K562 (cell line): ENCODE data around the gene ZNF709. TPM values are rescaled to one million over a fixed set of nuclear protein-coding genes. Genes with fewer than 3 reads are reported as not detected.
A peak's percentile ranks its signal among the peaks of the same experiment; 100 is the strongest.

Source experiments
- ARID1B ChIP-seq: fragments of 450-650 bp; IDR thresholded peaks from 2 replicates; pipeline ENCODE4 v1.6.1; 2016; ENCODE audit warnings: antibody characterized with exemption, mild to moderate bottlenecking, inconsistent platforms
- ATF7 ChIP-seq: fragments of 450-650 bp; IDR thresholded peaks from 2 replicates; pipeline ENCODE4 v1.7.1; 2014; ENCODE audit warnings: mild to moderate bottlenecking, moderate library complexity
- CBFA2T3 ChIP-seq: fragments of 450-650 bp; IDR thresholded peaks from 2 replicates; pipeline ENCODE4 v1.6.1; 2017
- CCAR2 ChIP-seq: fragments of 200-400 bp; formaldehyde crosslinking; IDR thresholded peaks from 2 replicates; pipeline ENCODE4 v1.6.1; 2017; ENCODE audit warnings: mild to moderate bottlenecking, low read depth, low read length
- DACH1 ChIP-seq: fragments of 450-650 bp; IDR thresholded peaks from 2 replicates; pipeline ENCODE4 v1.6.1; 2018; ENCODE audit not compliant: partially characterized antibody
- FOXK2 ChIP-seq, 2 experiments: fragments of 450-650 bp; IDR thresholded peaks in 1 of 2; conservative IDR thresholded peaks in 1 of 2; 2 replicates each; pipeline ENCODE4 v1.6.1; 2016; ENCODE audit warnings: low read depth in 2 of 2, mild to moderate bottlenecking in 1 of 2
- HCFC1 ChIP-seq: IDR thresholded peaks from 2 replicates; pipeline ENCODE4 v1.6.1; 2012; ENCODE audit warnings: low read depth, low read length, improper control_type of control experiment
- JUND ChIP-seq, 2 experiments: IDR thresholded peaks; 2 replicates in 1 of 2; 3 replicates in 1 of 2; pipeline ENCODE4 v1.6.1; 2011; ENCODE audit warnings: borderline replicate concordance in 2 of 2, low read depth in 2 of 2, low read length in 2 of 2, improper control_type of control experiment in 1 of 2, missing biosample characterization in 1 of 2, missing genetic modification characterization in 1 of 2, missing genetic modification reagents in 1 of 2
- LEF1 ChIP-seq: fragments of 450-650 bp; IDR thresholded peaks from 2 replicates; pipeline ENCODE4 v1.6.1; 2016; ENCODE audit warnings: mild to moderate bottlenecking
- MEF2D ChIP-seq: conservative IDR thresholded peaks from 2 replicates; pipeline ENCODE4 v1.6.1; 2016; ENCODE audit warnings: low read depth, missing genetic modification characterization, missing compliant biosample characterization
- NCOA2 ChIP-seq, 2 experiments: fragments of 450-650 bp; IDR thresholded peaks; 2 replicates each; pipeline ENCODE4 v1.6.1; 2018; ENCODE audit warnings: mild to moderate bottlenecking in 2 of 2, moderate library complexity in 1 of 2; ENCODE audit not compliant: partially characterized antibody in 2 of 2
- RBM17 ChIP-seq: fragments of 200-400 bp; formaldehyde crosslinking; IDR thresholded peaks from 2 replicates; pipeline ENCODE4 v1.6.1; 2017; ENCODE audit warnings: low read depth, mild to moderate bottlenecking, low read length, borderline replicate concordance
- RBM34 ChIP-seq: fragments of 200-400 bp; formaldehyde crosslinking; IDR thresholded peaks from 2 replicates; pipeline ENCODE4 v1.6.1; 2018; ENCODE audit warnings: low read length, borderline replicate concordance; ENCODE audit not compliant: insufficient read depth
- SMARCA4 ChIP-seq: fragments of 450-650 bp; IDR thresholded peaks from 2 replicates; pipeline ENCODE4 v1.6.1; 2016
- SMARCC2 ChIP-seq: fragments of 450-650 bp; IDR thresholded peaks from 2 replicates; pipeline ENCODE4 v1.6.1; 2017; ENCODE audit warnings: antibody characterized with exemption, moderate library complexity, mild to moderate bottlenecking, low read depth
- TAF9B ChIP-seq: fragments of 450-650 bp; IDR thresholded peaks from 2 replicates; pipeline ENCODE4 v1.6.1; 2018; ENCODE audit warnings: mild to moderate bottlenecking; ENCODE audit not compliant: partially characterized antibody
- YY1 ChIP-seq, 3 experiments: IDR thresholded peaks; 2 replicates each; pipeline ENCODE4 v1.6.1; 2011; ENCODE audit warnings: low read length in 2 of 3, mild to moderate bottlenecking in 2 of 3, moderate library complexity in 2 of 3, borderline replicate concordance in 1 of 3, control low read depth in 1 of 3, low read depth in 1 of 3; ENCODE audit not compliant: insufficient read depth in 3 of 3, insufficient replicate concordance in 2 of 3, control insufficient read depth in 1 of 3, insufficient read length in 1 of 3; ENCODE audit errors: extremely low read depth in 1 of 3
- ZNF165 ChIP-seq: fragments of 250-450 bp; sonication (Bioruptor Pico); IDR thresholded peaks from 2 replicates; pipeline ENCODE4 v1.4.0; 2020; ENCODE audit warnings: borderline replicate concordance
- ZNF212 ChIP-seq: fragments of 450-650 bp; formaldehyde crosslinking; IDR thresholded peaks from 2 replicates; pipeline ENCODE4 v1.4.0; 2020; ENCODE audit warnings: mild to moderate bottlenecking
- ZNF507 ChIP-seq: conservative IDR thresholded peaks from 2 replicates; pipeline ENCODE4 v1.6.1; 2017; ENCODE audit warnings: missing genetic modification characterization, missing compliant biosample characterization
- polyA plus RNA-seq, 8 experiments: library from polyadenylated mRNA; depleted of rRNA in 4 of 8; stranded (reverse) in 5 of 8; unstranded in 3 of 8; fragments of >200 nt; fragmentation: Nextera tagmentation in 2 of 8; fragmentation: Illumina TruSeq in 1 of 8; extraction: Ambion mirVana in 2 of 8; extraction: Trizol in 1 of 8; gene quantifications; 2 replicates each; pipeline versions ENCODE4 v1.2.1 to v1.2.3, GENCODE V29; 2011 to 2014; ENCODE audit warnings: inconsistent platforms in 1 of 8, missing spikeins in 1 of 8
- total RNA-seq, 7 experiments: library from RNA; depleted of rRNA in 6 of 7; stranded (reverse); fragments of >200 nt in 6 of 7; fragmentation: Illumina TruSeq in 2 of 7; extraction: Trizol in 2 of 7; gene quantifications; 2 replicates each; pipeline versions ENCODE4 v1.2.1 to v1.2.3, GENCODE V29; 2011 to 2021; ENCODE audit warnings: low replicate concordance in 1 of 7
- TF ChIP-seq, protein P1 (sequence below), 2 experiments: fragments of 450-650 bp in 1 of 2; sonication (generic) in 1 of 2; formaldehyde crosslinking in 1 of 2; IDR thresholded peaks in 1 of 2; conservative IDR thresholded peaks in 1 of 2; 2 replicates each; pipeline versions ENCODE4 v1.6.1 to v1.8.1; 2016 to 2023; ENCODE audit warnings: mild to moderate bottlenecking in 2 of 2, moderate library complexity in 2 of 2, inconsistent platforms in 1 of 2, missing genetic modification reagents in 1 of 2
- TF ChIP-seq, protein P2 (sequence below): sonication (generic); formaldehyde crosslinking; IDR thresholded peaks from 2 replicates; pipeline ENCODE4 v1.8.0; 2023; ENCODE audit warnings: mild to moderate bottlenecking, missing genetic modification reagents

The ZNF709 gene
- total and polyA plus RNA-seq, 9 of the 15 experiments (the other 6 are each of a cell fraction or from before 2014, with no cell fraction given): 0.07 to 0.69 (median 0.18) TPM

GRCh38 chr19:12411893-12412292 lies 72.7 kb downstream of the ZNF709 start (continued):
- TF ChIP-seq, protein P1, sequence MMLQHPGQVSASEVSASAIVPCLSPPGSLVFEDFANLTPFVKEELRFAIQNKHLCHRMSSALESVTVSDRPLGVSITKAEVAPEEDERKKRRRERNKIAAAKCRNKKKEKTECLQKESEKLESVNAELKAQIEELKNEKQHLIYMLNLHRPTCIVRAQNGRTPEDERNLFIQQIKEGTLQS (IDR thresholded peaks at IDR 0.05): peak; percentile 60; the same call in 1 of the 2 replicates
- TF ChIP-seq, protein P1 (CRISPR knock-in tag; conservative IDR thresholded peaks at IDR 0.05): no peak
- no peak for TF ChIP-seq RBM17
- peak; percentile 88 for TF ChIP-seq ARID1B
- no peak for TF ChIP-seq ZNF165 (CRISPR knock-in tag)
- no peak for TF ChIP-seq SMARCC2
- peak; percentile 83 for TF ChIP-seq CBFA2T3
- TF ChIP-seq ATF7: peak; percentile 58; the same call in 1 of the 2 replicates
- TF ChIP-seq RBM34: no peak
- TF ChIP-seq MEF2D (tag): no peak
- TF ChIP-seq ZNF507 (tag): no peak
- TF ChIP-seq NCOA2 (IDR thresholded peaks at IDR 0.05; ENCODE audit: partially characterized antibody in 2 of 2): no peak
- TF ChIP-seq LEF1: 0 out of 2 replicates have a peak, but pooled peaks have one; percentile 30
- TF ChIP-seq, protein P2, sequence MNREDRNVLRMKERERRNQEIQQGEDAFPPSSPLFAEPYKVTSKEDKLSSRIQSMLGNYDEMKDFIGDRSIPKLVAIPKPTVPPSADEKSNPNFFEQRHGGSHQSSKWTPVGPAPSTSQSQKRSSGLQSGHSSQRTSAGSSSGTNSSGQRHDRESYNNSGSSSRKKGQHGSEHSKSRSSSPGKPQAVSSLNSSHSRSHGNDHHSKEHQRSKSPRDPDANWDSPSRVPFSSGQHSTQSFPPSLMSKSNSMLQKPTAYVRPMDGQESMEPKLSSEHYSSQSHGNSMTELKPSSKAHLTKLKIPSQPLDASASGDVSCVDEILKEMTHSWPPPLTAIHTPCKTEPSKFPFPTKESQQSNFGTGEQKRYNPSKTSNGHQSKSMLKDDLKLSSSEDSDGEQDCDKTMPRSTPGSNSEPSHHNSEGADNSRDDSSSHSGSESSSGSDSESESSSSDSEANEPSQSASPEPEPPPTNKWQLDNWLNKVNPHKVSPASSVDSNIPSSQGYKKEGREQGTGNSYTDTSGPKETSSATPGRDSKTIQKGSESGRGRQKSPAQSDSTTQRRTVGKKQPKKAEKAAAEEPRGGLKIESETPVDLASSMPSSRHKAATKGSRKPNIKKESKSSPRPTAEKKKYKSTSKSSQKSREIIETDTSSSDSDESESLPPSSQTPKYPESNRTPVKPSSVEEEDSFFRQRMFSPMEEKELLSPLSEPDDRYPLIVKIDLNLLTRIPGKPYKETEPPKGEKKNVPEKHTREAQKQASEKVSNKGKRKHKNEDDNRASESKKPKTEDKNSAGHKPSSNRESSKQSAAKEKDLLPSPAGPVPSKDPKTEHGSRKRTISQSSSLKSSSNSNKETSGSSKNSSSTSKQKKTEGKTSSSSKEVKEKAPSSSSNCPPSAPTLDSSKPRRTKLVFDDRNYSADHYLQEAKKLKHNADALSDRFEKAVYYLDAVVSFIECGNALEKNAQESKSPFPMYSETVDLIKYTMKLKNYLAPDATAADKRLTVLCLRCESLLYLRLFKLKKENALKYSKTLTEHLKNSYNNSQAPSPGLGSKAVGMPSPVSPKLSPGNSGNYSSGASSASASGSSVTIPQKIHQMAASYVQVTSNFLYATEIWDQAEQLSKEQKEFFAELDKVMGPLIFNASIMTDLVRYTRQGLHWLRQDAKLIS: no peak
- peak; percentile 74; the same call in 1 of the 2 replicates for TF ChIP-seq SMARCA4
- TF ChIP-seq FOXK2 (conservative IDR thresholded peaks at IDR 0.05 in 1 of 2, IDR thresholded peaks at IDR 0.05 in 1 of 2; ENCODE audit: low read depth in 2 of 2): peak; percentile 28 to 48; a peak in 2 of 4 replicates
- TF ChIP-seq YY1 (IDR thresholded peaks at IDR 0.05; ENCODE audit: borderline replicate concordance in 1 of 3, control insufficient read depth in 1 of 3, extremely low read depth in 1 of 3, insufficient read depth in 3 of 3, insufficient read length in 1 of 3, insufficient replicate concordance in 2 of 3, low read depth in 1 of 3, low read length in 2 of 3): no peak
- no peak for TF ChIP-seq DACH1
- TF ChIP-seq ZNF212 (CRISPR knock-in tag): no peak
- peak; percentile 56; the same call in 1 of the 2 replicates for TF ChIP-seq JUND (IDR thresholded peaks at IDR 0.05; ENCODE audit: borderline replicate concordance, low read depth, low read length)
- no peak for TF ChIP-seq JUND (tag; IDR thresholded peaks at IDR 0.05; ENCODE audit: borderline replicate concordance, low read depth, low read length)
- no peak for TF ChIP-seq CCAR2
- no peak for TF ChIP-seq HCFC1
- no peak for TF ChIP-seq TAF9B
